HUDEP-2 (cell line): Measurements from ENCODE around the gene IL7R.

Source experiments
- DNase-seq, 76 experiments: peaks; one replicate each; lab custom pipeline; 2025; ENCODE audit not compliant: unreplicated experiment in 76 of 76; lab: John Stamatoyannopoulos, UW

Gene IL7R

DNA sequence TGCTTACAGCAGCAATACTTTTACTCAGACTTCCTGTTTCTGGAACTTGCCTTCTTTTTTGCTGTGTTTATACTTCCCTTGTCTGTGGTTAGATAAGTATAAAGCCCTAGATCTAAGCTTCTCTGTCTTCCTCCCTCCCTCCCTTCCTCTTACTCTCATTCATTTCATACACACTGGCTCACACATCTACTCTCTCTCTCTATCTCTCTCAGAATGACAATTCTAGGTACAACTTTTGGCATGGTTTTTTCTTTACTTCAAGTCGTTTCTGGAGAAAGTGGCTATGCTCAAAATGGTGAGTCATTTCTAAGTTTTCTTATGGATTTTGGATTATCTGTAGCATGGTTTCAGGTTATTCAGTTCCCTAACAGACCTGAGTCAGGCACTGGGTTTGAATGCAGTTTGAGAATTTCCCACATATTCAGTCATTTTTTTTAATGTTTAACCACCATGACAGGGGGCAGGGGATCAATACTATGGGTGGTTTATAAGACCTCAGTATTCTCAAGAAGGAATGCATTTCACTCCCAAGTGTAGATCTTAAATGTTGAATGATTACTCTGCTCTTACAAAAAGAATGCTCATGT lies at the start of gene IL7R:
IL7R (plus strand) TSS at position 127 of the 587 bp plus-strand sequence; CDS start at position 214, 87 bp downstream.
- DNase-seq, result no peak

- DNase-seq, result no peak
Measured at GRCh38 chr5:35810601-35811000, 46.1 kb upstream of the IL7R start.

- peak in 1 of 76 experiments; percentile 5 for DNase-seq
Measured at GRCh38 chr5:35811108-35811741, 45.5 kb upstream of the IL7R start.

GRCh38 chr5:35813521-35813920 lies 43.2 kb upstream of the IL7R start:
- DNase-seq, result no peak

- peak in 1 of 76 experiments; percentile 6 for DNase-seq
Measured at GRCh38 chr5:35815089-35815936, 41.4 kb upstream of the IL7R start.

DNA sequence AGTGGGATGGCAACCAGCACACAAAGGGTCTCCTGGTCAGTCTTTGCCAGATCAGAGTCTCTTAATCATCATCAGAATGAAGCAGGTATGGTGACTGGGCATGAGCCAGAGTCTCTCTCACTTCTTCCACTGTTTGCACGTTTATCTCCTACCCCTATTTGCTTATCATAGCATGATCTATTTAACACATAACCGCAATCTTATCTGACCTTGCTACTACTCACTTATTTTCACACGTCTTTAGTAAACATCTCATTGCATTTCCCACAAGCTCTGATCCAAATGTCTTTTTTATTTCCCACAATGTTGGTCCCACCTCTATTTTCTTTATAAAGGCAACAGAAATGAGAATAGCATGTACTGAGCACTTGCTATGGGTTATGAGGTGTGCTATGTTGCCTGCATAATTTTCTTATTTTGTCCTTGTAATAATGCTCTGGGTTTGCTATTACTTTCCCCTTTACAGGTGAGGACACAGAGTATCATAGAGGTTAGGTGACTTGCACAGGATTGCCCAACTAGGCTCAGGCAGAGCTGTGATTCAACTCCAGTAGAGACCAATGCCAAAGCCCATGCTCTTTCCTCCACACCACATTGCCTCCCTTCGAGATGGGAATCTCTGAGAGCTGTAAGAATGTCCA lies 39.7 kb upstream of the IL7R start:
- DNase-seq, result no peak

- no peak for DNase-seq
Measured at GRCh38 chr5:35819026-35819425, 37.7 kb upstream of the IL7R start.

- no peak for DNase-seq
Measured at GRCh38 chr5:35819668-35820067, 37.0 kb upstream of the IL7R start.

DNA sequence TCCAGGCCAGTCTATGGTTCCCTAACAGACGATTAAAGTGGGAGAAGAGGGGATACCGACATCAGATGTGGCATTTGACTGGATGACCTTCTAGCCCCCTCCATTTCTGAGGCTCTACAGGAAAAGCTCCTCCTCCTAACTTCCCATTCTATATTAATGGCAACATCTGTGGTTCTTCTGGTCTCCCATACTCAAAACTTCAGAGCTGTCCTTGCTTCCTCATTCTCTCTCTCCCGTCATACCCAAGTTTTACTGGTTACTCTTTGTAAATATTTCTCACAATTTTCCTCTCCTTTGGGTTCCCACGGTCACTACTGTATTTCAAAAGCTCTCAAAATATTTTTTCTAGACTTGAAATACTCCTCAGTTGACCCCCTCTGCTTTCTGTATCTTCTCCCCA lies 36.0 kb upstream of the IL7R start:
- no peak for DNase-seq

- DNase-seq, result no peak
Measured at GRCh38 chr5:35821513-35821912, 35.2 kb upstream of the IL7R start.

DNA sequence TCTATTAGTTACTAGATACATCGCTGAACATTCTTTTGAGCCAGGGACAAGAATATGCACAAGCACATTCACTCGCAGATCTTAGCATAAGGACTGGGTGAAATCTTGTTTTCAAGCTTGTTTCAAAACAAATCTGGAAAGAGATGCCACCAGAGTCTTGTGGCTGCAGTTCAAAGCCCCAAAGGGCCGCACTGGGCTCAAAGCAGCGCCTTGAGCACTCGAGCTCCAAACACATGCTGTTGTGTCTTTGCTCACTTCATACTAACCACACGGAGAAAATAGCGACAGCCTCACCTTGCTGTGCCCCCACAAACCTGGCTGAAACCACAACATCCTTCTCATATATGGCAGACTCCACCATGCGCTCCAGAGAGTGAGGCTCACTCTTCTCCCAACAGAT lies 34.2 kb upstream of the IL7R start:
- DNase-seq, result no peak

DNA sequence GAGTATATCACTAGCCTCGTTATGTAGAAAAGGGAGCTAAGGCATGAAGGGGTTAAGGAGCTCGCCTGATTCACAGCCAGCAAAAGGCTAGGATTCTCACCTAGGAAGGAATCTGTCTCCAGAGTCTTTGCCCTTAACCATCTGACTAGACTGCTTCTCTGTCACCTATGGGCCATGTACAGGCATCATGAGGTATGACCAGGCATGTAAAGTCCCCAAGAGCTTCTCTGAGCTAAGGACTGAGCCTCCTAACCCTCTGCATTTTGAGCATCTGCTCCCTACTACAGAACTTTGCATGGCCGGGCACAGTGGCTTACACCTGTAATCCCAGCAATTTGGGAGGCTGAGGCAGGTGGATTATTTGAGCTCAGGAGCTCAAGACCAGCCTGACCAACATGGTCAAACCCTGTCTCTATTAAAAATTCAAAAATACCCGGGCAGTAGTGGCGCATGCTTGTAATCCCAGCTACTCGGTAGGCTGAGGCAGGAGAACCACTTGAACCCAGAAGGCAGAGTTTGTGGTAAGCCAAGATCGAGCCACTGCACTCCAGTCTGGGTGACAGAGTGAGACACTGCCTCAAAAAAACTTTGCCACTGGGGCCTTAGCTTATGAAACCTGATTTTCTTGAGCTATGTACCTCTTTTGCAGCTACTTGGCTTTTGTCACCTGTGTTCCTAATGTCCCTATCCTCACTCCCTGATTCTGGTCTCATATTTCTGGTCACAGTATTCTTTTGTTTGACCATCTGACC lies 33.2 kb upstream of the IL7R start:
- no peak for DNase-seq

- DNase-seq, result no peak
Measured at GRCh38 chr5:35826056-35826455, 30.6 kb upstream of the IL7R start.

DNA sequence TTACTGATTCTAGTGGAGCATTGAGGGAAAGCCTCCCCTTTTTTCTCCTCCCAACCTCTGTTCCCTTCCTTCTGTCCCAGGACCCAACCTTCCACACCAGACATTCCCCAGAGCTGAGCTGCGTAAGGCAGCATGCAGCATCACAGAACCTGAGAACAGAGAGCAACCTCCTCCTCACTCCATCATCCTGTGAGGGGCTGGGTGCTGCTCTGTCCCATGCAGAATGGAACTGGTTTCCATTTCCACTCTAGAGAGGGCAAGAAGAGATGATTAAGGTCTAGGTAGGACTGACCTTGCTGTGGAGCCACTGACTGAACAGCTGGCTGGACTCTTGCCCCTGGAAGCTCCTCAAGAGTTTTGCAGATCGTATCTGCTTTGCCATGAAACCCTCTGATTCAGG lies 30.1 kb upstream of the IL7R start:
- DNase-seq, result no peak

GRCh38 chr5:35828082-35828598 lies 28.6 kb upstream of the IL7R start:
- no peak for DNase-seq

- no peak for DNase-seq
Measured at GRCh38 chr5:35830587-35830986, 26.1 kb upstream of the IL7R start.

DNA sequence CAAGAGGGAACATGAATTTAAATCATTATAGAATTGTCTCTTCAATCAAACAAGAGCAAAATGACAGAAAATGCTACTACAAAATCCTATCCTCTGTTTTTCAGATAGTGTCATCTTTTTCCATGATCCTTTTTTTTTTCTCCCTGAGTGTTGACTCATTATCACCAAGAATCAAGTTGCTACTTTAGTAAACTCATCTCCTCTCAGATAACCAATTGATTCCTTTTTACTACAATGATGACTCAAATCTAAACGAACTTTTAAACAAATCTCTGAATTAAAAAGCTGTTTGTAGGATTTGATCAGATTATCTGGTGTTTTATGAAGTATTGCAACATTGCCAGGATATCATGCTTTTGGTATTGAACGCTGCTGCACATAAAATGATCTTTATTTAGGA lies 23.9 kb upstream of the IL7R start:
- DNase-seq, result no peak

DNA sequence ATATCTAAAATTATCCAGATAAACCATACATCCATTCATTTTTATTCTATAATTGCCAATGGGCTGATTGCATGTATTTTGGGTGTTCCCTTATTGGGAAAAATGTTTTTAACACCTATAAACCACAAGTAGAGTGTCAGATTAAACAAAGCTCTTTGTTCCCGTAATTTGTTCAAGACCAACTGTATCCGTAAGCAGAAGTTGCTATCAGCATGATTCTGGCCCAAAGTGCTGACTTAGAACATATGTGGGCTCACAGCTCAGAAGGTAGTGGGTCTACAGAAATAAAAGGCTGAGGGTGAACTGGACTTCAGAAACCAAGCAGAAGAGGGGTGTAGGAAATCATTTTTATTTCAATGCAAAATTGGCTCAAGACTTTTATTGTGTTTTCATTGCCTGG lies 23.5 kb upstream of the IL7R start:
- no peak for DNase-seq

DNA sequence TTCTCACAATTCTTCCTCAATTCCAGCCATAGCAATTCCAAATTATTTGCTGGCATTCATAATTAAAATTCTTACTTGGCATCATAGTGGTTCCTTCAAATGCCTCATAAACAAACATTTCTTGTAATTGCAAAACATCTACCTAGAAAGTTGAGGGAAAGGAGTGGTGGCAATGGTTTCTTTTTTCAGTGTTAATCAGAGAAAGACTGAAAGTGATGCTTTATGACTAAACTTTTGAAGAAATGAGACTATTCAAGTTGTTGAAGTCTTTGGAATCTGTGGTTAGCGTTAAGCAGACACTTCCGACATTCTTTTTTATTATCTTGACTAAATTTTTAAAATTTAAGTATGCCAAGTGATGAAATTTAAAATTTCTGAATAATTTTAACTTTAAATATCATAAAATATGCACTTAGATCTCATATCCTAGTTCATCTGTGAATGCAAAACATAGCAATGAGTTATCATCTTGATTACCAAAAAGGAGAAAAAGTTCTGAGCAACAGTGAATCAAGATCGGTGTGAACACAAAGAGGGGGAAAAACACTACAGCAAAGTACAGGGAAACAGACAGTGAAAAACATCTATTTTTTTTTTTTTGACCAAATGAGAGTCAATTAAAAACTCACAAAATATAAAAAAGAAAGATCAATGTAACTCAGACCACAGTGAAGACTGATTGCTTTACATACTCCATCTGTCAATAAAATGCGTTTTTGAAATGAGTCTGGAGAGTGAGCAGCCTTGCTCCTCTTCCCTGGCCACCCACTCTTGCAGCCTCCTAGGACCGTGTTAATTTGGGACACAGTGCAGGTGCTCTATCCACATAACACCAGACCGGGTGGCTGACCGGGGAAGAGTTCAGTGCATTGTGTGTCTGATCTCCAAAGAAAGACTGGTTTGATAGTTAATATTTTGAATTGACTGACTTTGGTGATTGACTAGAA lies 20.6 kb upstream of the IL7R start:
- DNase-seq, result no peak
